HG02973 (cell line): ENCODE results near the gene UBASH3A.

Source experiments
- ATAC-seq: cut with Tn5 transposase; IDR thresholded peaks from one replicate; pipeline ENCODE4 v1.9.1; 2021; ENCODE audit warnings: moderate library complexity; ENCODE audit not compliant: unreplicated experiment

Gene UBASH3A

GRCh38 chr21:42481169-42481568, 77.5 kb downstream of the UBASH3A start:
- no peak for ATAC-seq

GRCh38 chr21:42484966-42485365, 81.3 kb downstream of the UBASH3A start:
- no peak for ATAC-seq

GRCh38 chr21:42486072-42486471, 82.4 kb downstream of the UBASH3A start:
- ATAC-seq, result no peak

GRCh38 chr21:42486531-42486930, 82.8 kb downstream of the UBASH3A start:
- ATAC-seq, result no peak

GRCh38 chr21:42489006-42489563, 85.4 kb downstream of the UBASH3A start:
- ATAC-seq, result no peak

- no peak for ATAC-seq
These were observed 86.3 kb downstream of the UBASH3A start for GRCh38 chr21:42489991-42490390.

- ATAC-seq, result no peak
These were observed 87.0 kb downstream of the UBASH3A start for GRCh38 chr21:42490720-42491119.

- no peak for ATAC-seq
These were observed 87.6 kb downstream of the UBASH3A start for GRCh38 chr21:42491328-42491727.

- ATAC-seq, result no peak
These were observed 88.5 kb downstream of the UBASH3A start for GRCh38 chr21:42492201-42492600.

GRCh38 chr21:42493109-42494060, 89.7 kb downstream of the UBASH3A start:
- ATAC-seq, result no peak

- ATAC-seq, result no peak
These were observed 91.3 kb downstream of the UBASH3A start for GRCh38 chr21:42495027-42495426.

- peak; percentile 4 for ATAC-seq
These were observed 92.0 kb downstream of the UBASH3A start for GRCh38 chr21:42495765-42496119.

GRCh38 chr21:42496120-42496838, 92.6 kb downstream of the UBASH3A start, which contains the start of gene RSPH1:
RSPH1 (minus strand) TSS chr21:42496224; CDS start chr21:42496186, 38 bp downstream.
- ATAC-seq, result peak; percentile 94

- no peak for ATAC-seq
These were observed 93.1 kb downstream of the UBASH3A start for GRCh38 chr21:42496839-42497202.
